Left lung (tissue), 10 donors: ENCODE results near the gene COP1. TPM values are rescaled to one million over a fixed set of nuclear protein-coding genes. Genes with fewer than 3 reads are reported as not detected.

Source experiments
- ATAC-seq: fragments of 200-7000 bp; cut with Tn5 transposase; one replicate; pipeline ENCODE4 v1.9.1; 2020; ENCODE audit warnings: moderate library complexity
- DNase-seq, 4 donors: peaks; one replicate each; pipeline ENCODE4 v3.0.0-alpha.2; 2013 to 2020
- H3K27ac ChIP-seq, 2 donors: fragments of 200-600 bp; sonication (generic) in 1 of 2; one replicate each; pipeline versions ENCODE4 v1.5.0 to v1.8.0; 2020 to 2021
- H3K27me3 ChIP-seq, 2 donors: fragments of 200-600 bp; sonication (generic) in 1 of 2; one replicate each; pipeline versions ENCODE4 v1.5.0 to v1.8.0; 2020 to 2021
- H3K36me3 ChIP-seq, 2 donors: fragments of 200-600 bp; sonication (generic) in 1 of 2; one replicate each; pipeline versions ENCODE4 v1.5.0 to v1.8.0; 2020 to 2021
- H3K4me1 ChIP-seq, 2 donors: fragments of 200-600 bp; one replicate each; pipeline ENCODE4 v1.8.0; 2021
- H3K4me3 ChIP-seq, 2 donors: fragments of 200-600 bp; sonication (generic) in 1 of 2; one replicate each; pipeline versions ENCODE4 v1.5.0 to v1.8.0; 2020 to 2021; ENCODE audit warnings: mild to moderate bottlenecking in 1 of 2
- H3K9me3 ChIP-seq, 2 donors: fragments of 200-600 bp; sonication (generic) in 1 of 2; one replicate each; pipeline versions ENCODE4 v1.5.0 to v1.8.0; 2020 to 2021
- CTCF ChIP-seq, 2 donors: fragments of 200-600 bp; sonication (generic) in 1 of 2; IDR thresholded peaks; one replicate each; pipeline versions ENCODE4 v1.5.0 to v1.8.0; 2021; ENCODE audit warnings: antibody characterized with exemption in 2 of 2
- intact Hi-C, 2 donors: fragments of 100-400 bp; cut with DNase I; formaldehyde crosslinking; loops; one replicate each; pipeline versions ENCODE4 v1.11.2 to v1.14.2; 2022
- polyA plus RNA-seq, 6 donors: library from polyadenylated mRNA; unstranded; fragments of 120-200 nt; gene quantifications; one replicate each; pipeline ENCODE4 v1.2.1, GENCODE V29; 2013; ENCODE audit not compliant: insufficient read length in 6 of 6
- total RNA-seq, 2 donors: library from RNA; stranded (reverse); fragmentation: NEBNext Ultra II Directional; extraction: Animal tissue kit (Norgen Biotek cat#: 25700); gene quantifications; one replicate each; pipeline ENCODE4 v1.2.1, GENCODE V29; 2021
- donor health status: DM: no; HTN: yes; CAD: no.
- donor health status: DM: no; HTN: no; CAD: no.

The COP1 gene
- total and polyA plus RNA-seq, 8 donors, result 42.5 to 64.3 (median 57.7) TPM

GRCh38 chr1:175941164-175941563, 265.9 kb downstream of the COP1 start:
- intact Hi-C loops, result no loop called here
- Histone ChIP-seq H3K27ac (no peak overlapping the region), H3K36me3 (peaks cover 0 to 97% of the 10 kb centered on the region in 2 donors), H3K9me3 (no peaks in the 10 kb centered on the region), H3K4me3 (no peak overlapping the region), H3K4me1 (no peaks in the 10 kb centered on the region), H3K27me3 (no peaks in the 10 kb centered on the region)
- ATAC-seq (no peak), DNase-seq (no peak)
- no peak for TF ChIP-seq CTCF (IDR thresholded peaks at IDR 0.05)

DNA sequence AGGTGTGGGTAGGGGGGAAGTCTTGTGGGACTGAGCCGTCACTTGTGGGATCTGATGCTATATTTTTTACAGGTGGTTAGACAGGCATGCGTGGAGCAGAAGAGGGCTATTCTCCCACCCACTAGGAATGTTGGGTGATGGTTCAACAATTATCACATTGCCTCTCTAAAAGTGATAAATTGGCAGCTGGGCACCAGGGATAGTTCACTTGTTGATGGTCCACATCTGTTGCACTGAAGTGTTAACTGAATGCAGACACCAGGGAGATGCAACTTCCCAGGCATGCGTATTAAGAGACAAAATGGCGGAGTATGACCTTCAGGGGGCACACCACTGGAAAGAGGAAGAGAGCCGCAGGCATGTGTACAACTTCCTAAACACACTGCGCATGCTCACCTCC, 270.4 kb downstream of the COP1 start:
- no peaks in the 10 kb centered on the region for H3K4me1 ChIP-seq
- H3K27me3 ChIP-seq, result no peaks in the 10 kb centered on the region
- no peak for DNase-seq
- no peaks in the 10 kb centered on the region for H3K9me3 ChIP-seq
- H3K27ac ChIP-seq, result no peak overlapping the region
- intact Hi-C loops, result no loop called here
- TF ChIP-seq CTCF (IDR thresholded peaks at IDR 0.05), result no peak
- H3K4me3 ChIP-seq, result no peak overlapping the region
- H3K36me3 ChIP-seq, result peaks cover 0 to 65% of the 10 kb centered on the region in 2 donors
- ATAC-seq, result no peak

DNA sequence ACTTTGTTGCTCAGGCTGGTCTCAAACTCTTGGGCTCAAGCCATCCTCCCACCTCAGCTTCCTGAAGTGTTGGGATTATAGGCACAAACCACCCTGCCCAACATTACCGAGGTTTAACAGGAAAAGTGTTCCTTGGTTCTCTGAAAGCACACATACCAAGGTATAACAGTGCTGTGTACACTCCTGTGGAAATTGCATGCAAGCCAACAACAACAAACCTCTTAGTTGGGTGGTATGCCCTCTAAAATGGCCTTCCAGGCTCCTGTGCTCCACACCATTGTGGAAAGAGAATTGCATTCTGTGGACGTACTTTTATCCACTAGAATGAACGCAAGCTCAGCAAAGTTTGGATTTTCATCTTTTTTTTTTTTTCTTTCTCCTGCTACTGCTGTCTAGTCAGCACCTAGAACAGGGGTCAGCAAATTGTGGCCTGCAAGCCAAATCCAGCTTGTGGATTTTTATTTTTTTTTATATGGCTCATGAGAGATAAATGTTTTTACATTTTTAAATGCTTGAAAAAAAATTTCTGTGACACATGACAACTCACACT, 271.4 kb downstream of the COP1 start:
- H3K27me3 ChIP-seq, result no peaks in the 10 kb centered on the region
- ATAC-seq (no peak), DNase-seq (no peak)
- peaks cover 0 to 2% of the 10 kb centered on the region in 2 donors for H3K9me3 ChIP-seq
- intact Hi-C loops, result no loop called here
- no peak for TF ChIP-seq CTCF (IDR thresholded peaks at IDR 0.05)
- no peak overlapping the region for H3K27ac ChIP-seq
- H3K4me3 ChIP-seq, result no peak overlapping the region
- no peaks in the 10 kb centered on the region for H3K4me1 ChIP-seq
- H3K36me3 ChIP-seq, result peaks cover 0 to 54% of the 10 kb centered on the region in 2 donors

GRCh38 chr1:175935166-175935565, 271.9 kb downstream of the COP1 start:
- no peaks in the 10 kb centered on the region for H3K4me1 ChIP-seq
- no peaks in the 10 kb centered on the region for H3K27me3 ChIP-seq
- no peak overlapping the region for H3K27ac ChIP-seq
- peaks cover 0 to 49% of the 10 kb centered on the region in 2 donors for H3K36me3 ChIP-seq
- peaks cover 0 to 3% of the 10 kb centered on the region in 2 donors for H3K9me3 ChIP-seq
- ATAC-seq (no peak), DNase-seq (no peak)
- H3K4me3 ChIP-seq, result no peak overlapping the region
- no peak for TF ChIP-seq CTCF (IDR thresholded peaks at IDR 0.05)
- intact Hi-C loops, result no loop called here

DNA sequence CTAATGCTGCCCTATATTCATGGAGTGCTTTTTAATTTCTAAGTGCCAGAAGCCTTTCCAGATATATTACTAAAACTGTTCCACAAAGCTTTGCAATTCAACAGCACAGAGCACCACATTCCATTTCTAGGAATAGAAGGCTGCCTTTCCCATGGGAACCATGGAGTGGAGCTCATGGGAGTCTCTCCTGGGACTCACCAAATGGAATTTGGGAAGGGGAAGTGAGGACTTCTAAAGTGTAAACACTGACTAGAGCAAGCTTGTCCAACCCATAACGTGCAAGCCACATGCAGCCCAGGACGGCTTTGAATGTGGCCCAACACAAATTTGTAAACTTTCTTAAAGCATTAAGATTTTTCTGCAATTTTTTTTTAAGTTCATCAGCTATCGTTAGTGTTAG, 273.3 kb downstream of the COP1 start:
- H3K27me3 ChIP-seq, result no peaks in the 10 kb centered on the region
- H3K27ac ChIP-seq, result no peak overlapping the region
- H3K4me3 ChIP-seq, result no peak overlapping the region
- DNase-seq, result no peak
- TF ChIP-seq CTCF (IDR thresholded peaks at IDR 0.05), result no peak
- H3K4me1 ChIP-seq, result no peaks in the 10 kb centered on the region
- H3K9me3 ChIP-seq, result peaks cover 0 to 16% of the 10 kb centered on the region in 2 donors
- peaks cover 0 to 42% of the 10 kb centered on the region in 2 donors for H3K36me3 ChIP-seq
- no peak for ATAC-seq
- intact Hi-C loops, result no loop called here
